GM18861 (cell line): ENCODE results near the gene CCDC182.

Source experiments
- ATAC-seq: cut with Tn5 transposase; IDR thresholded peaks from one replicate; pipeline ENCODE4 v1.9.1; 2021; ENCODE audit not compliant: unreplicated experiment

The CCDC182 gene

GRCh38 chr17:57730026-57730701 lies 14.9 kb downstream of the CCDC182 start:
- no peak for ATAC-seq

GRCh38 chr17:57727630-57728175 lies 17.4 kb downstream of the CCDC182 start:
- ATAC-seq: no peak

GRCh38 chr17:57726838-57727237 lies 18.3 kb downstream of the CCDC182 start:
- no peak for ATAC-seq

- ATAC-seq: no peak
Observed at GRCh38 chr17:57726213-57726790, 18.8 kb downstream of the CCDC182 start.

- ATAC-seq: no peak
Observed at GRCh38 chr17:57724729-57725125, 20.4 kb downstream of the CCDC182 start.

- no peak for ATAC-seq
Observed at GRCh38 chr17:57724026-57724728, 20.9 kb downstream of the CCDC182 start.

GRCh38 chr17:57723427-57724025 lies 21.6 kb downstream of the CCDC182 start:
- ATAC-seq: no peak

- ATAC-seq: no peak
Observed at GRCh38 chr17:57722704-57723043, 22.4 kb downstream of the CCDC182 start.

- ATAC-seq: no peak
Observed at GRCh38 chr17:57721967-57722703, 23.0 kb downstream of the CCDC182 start.

- ATAC-seq: no peak
Observed at GRCh38 chr17:57720386-57721035, 24.6 kb downstream of the CCDC182 start.

- no peak for ATAC-seq
Observed at GRCh38 chr17:57718878-57719277, 26.2 kb downstream of the CCDC182 start.

GRCh38 chr17:57715981-57716380 lies 29.1 kb downstream of the CCDC182 start:
- no peak for ATAC-seq

- ATAC-seq: no peak
Observed at GRCh38 chr17:57714665-57715180, 30.4 kb downstream of the CCDC182 start.

GRCh38 chr17:57713140-57713539 lies 32.0 kb downstream of the CCDC182 start:
- ATAC-seq: no peak

GRCh38 chr17:57708410-57708809 lies 36.7 kb downstream of the CCDC182 start:
- ATAC-seq: no peak

- ATAC-seq: no peak
Observed at GRCh38 chr17:57707892-57708291, 37.2 kb downstream of the CCDC182 start.

GRCh38 chr17:57706761-57707160 lies 38.3 kb downstream of the CCDC182 start:
- ATAC-seq: no peak

GRCh38 chr17:57705921-57706695 lies 39.0 kb downstream of the CCDC182 start:
- ATAC-seq: no peak

- no peak for ATAC-seq
Observed at GRCh38 chr17:57704448-57704847, 40.7 kb downstream of the CCDC182 start.

- ATAC-seq: no peak
Observed at GRCh38 chr17:57703273-57703672, 41.8 kb downstream of the CCDC182 start.
